ENCODE measurements around the gene DOCK9. TPM values are rescaled to one million over a fixed set of nuclear protein-coding genes. Genes with fewer than 3 reads are reported as not detected.
A peak's percentile ranks its signal among the peaks of the same experiment; 100 is the strongest.

Gene DOCK9
- total RNA-seq, 1 donor: 44.5 TPM

- Histone ChIP-seq H3K27ac (ENCODE audit: low read depth, low read length) (no peak overlapping the region), H3K4me1 (ENCODE audit: insufficient read depth, low read length) (peaks cover 5% of the 10 kb centered on the region), H3K9me3 (ENCODE audit: low read depth, low read length) (no peaks in the 10 kb centered on the region), H3K4me2 (ENCODE audit: insufficient read depth, low read length) (no peak overlapping the region), H3K79me2 (ENCODE audit: insufficient read depth, low read length) (no peaks in the 10 kb centered on the region), H3K36me3 (ENCODE audit: insufficient read depth, low read length) (no peaks in the 10 kb centered on the region), H3K27me3 (ENCODE audit: insufficient read depth, low read length) (no peaks in the 10 kb centered on the region), H2AFZ (ENCODE audit: low read length) (no peak overlapping the region), H4K20me1 (ENCODE audit: insufficient read depth, low read length) (peaks cover 4% of the 10 kb centered on the region), H3K4me3 (ENCODE audit: insufficient read depth, low read length) (no peak overlapping the region)
- peak; percentile 27 for DNase-seq (ENCODE audit: insufficient read length, low spot score, missing footprints)
- TF ChIP-seq, protein P1, sequence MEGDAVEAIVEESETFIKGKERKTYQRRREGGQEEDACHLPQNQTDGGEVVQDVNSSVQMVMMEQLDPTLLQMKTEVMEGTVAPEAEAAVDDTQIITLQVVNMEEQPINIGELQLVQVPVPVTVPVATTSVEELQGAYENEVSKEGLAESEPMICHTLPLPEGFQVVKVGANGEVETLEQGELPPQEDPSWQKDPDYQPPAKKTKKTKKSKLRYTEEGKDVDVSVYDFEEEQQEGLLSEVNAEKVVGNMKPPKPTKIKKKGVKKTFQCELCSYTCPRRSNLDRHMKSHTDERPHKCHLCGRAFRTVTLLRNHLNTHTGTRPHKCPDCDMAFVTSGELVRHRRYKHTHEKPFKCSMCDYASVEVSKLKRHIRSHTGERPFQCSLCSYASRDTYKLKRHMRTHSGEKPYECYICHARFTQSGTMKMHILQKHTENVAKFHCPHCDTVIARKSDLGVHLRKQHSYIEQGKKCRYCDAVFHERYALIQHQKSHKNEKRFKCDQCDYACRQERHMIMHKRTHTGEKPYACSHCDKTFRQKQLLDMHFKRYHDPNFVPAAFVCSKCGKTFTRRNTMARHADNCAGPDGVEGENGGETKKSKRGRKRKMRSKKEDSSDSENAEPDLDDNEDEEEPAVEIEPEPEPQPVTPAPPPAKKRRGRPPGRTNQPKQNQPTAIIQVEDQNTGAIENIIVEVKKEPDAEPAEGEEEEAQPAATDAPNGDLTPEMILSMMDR (IDR thresholded peaks at IDR 0.05; ENCODE audit: extremely low read depth, low read depth, low read length): no peak
Measured at GRCh38 chr13:99002172-99002710, 24.4 kb upstream of the DOCK9 start.

DNA sequence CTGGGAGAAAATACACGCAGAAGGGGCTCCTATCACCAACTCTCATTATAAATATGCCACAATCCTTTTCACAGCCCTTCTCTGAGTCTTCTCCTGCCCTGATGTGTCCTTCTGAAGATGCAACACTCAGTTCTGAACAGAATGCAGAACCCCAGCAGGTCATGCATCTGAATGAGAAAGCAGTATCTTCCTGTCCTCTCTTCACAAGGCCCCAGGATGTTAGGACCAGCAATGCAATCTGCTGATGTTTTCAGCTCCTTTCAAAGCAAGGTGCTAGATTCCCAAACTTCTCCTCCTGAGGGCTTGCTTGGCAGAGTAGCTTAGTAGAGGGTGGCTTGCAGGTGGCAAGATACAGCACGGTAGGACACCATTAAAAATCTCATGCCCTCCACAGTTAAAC, 22.3 kb upstream of the DOCK9 start:
- no peak overlapping the region for H3K4me3 ChIP-seq (ENCODE audit: insufficient read depth, low read length)
- DNase-seq (ENCODE audit: insufficient read length, low spot score, missing footprints): no peak
- H3K4me2 ChIP-seq (ENCODE audit: insufficient read depth, low read length): no peak overlapping the region
- no peak overlapping the region for H3K27ac ChIP-seq (ENCODE audit: low read depth, low read length)
- no peaks in the 10 kb centered on the region for H3K27me3 ChIP-seq (ENCODE audit: insufficient read depth, low read length)
- no peaks in the 10 kb centered on the region for H3K9me3 ChIP-seq (ENCODE audit: low read depth, low read length)
- H2AFZ ChIP-seq (ENCODE audit: low read length): no peak overlapping the region
- peaks cover 4% of the 10 kb centered on the region for H4K20me1 ChIP-seq (ENCODE audit: insufficient read depth, low read length)
- TF ChIP-seq, protein P1 (IDR thresholded peaks at IDR 0.05; ENCODE audit: extremely low read depth, low read depth, low read length): no peak
- H3K4me1 ChIP-seq (ENCODE audit: insufficient read depth, low read length): peaks cover 5% of the 10 kb centered on the region
- no peaks in the 10 kb centered on the region for H3K36me3 ChIP-seq (ENCODE audit: insufficient read depth, low read length)
- H3K79me2 ChIP-seq (ENCODE audit: insufficient read depth, low read length): peaks cover 2% of the 10 kb centered on the region

GRCh38 chr13:98999639-98999952, 21.7 kb upstream of the DOCK9 start:
- Histone ChIP-seq H3K79me2 (ENCODE audit: insufficient read depth, low read length) (peaks cover 2% of the 10 kb centered on the region), H3K4me2 (ENCODE audit: insufficient read depth, low read length) (no peak overlapping the region), H3K27me3 (ENCODE audit: insufficient read depth, low read length) (no peaks in the 10 kb centered on the region), H3K9me3 (ENCODE audit: low read depth, low read length) (no peaks in the 10 kb centered on the region), H3K4me3 (ENCODE audit: insufficient read depth, low read length) (no peak overlapping the region), H3K4me1 (ENCODE audit: insufficient read depth, low read length) (peaks cover 5% of the 10 kb centered on the region), H3K36me3 (ENCODE audit: insufficient read depth, low read length) (no peaks in the 10 kb centered on the region), H3K27ac (ENCODE audit: low read depth, low read length) (no peak overlapping the region), H4K20me1 (ENCODE audit: insufficient read depth, low read length) (peaks cover 4% of the 10 kb centered on the region), H2AFZ (ENCODE audit: low read length) (no peak overlapping the region)
- DNase-seq (ENCODE audit: insufficient read length, low spot score, missing footprints): no peak
- TF ChIP-seq, protein P1 (IDR thresholded peaks at IDR 0.05; ENCODE audit: extremely low read depth, low read depth, low read length): no peak

DNA sequence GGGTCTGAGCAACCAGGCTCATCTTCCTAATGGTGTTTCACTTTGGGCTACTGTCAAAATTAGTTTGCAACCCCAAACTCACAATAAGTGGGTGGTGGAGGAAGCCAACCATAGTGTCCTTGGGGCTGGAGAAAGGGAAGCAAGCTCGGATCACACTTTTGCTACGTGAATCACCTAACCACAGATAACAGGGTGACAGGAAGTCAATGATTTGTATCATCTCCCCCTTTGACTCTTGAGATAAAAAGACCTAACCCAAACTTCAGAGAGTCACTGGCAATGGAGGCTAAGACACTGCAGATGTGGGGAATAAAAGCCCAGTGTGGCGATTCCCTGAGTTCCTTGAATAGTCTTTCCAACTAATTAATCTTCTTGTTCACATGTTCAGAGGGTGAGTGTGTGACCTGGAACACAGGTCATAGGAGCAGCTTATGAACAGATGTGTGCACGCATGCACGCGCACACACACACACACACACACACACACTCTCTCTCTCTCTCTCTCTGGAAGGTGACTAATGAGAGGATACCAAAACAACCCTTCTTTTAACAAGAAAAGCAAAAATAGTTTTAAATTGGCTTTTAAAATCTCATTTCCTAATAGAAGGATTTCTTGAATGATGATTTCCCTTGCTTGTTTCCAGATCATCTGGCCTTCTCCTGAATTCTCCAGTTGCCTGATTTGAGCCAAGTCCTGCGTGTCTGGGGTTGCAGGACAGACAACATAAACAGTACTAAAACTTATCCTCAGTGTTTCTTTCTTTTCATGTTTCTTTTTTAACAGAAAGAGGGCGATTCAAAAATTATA, 21.2 kb upstream of the DOCK9 start:
- no peaks in the 10 kb centered on the region for H3K9me3 ChIP-seq (ENCODE audit: low read depth, low read length)
- peaks cover 4% of the 10 kb centered on the region for H4K20me1 ChIP-seq (ENCODE audit: insufficient read depth, low read length)
- no peak overlapping the region for H3K27ac ChIP-seq (ENCODE audit: low read depth, low read length)
- no peak overlapping the region for H2AFZ ChIP-seq (ENCODE audit: low read length)
- TF ChIP-seq, protein P1 (IDR thresholded peaks at IDR 0.05; ENCODE audit: extremely low read depth, low read depth, low read length): no peak
- H3K79me2 ChIP-seq (ENCODE audit: insufficient read depth, low read length): peaks cover 2% of the 10 kb centered on the region
- peaks cover 5% of the 10 kb centered on the region for H3K4me1 ChIP-seq (ENCODE audit: insufficient read depth, low read length)
- no peak for DNase-seq (ENCODE audit: insufficient read length, low spot score, missing footprints)
- H3K27me3 ChIP-seq (ENCODE audit: insufficient read depth, low read length): no peaks in the 10 kb centered on the region
- no peak overlapping the region for H3K4me3 ChIP-seq (ENCODE audit: insufficient read depth, low read length)
- no peaks in the 10 kb centered on the region for H3K36me3 ChIP-seq (ENCODE audit: insufficient read depth, low read length)
- H3K4me2 ChIP-seq (ENCODE audit: insufficient read depth, low read length): no peak overlapping the region

Data from osteoblast (primary cell).